HG03060 (cell line): Measurements from ENCODE around the gene SLC25A48.
"Not testable (repeated sequence)": the region's sequence is repeated elsewhere in the genome, so short reads cannot be mapped to it uniquely, and the experiment has no call there.

ENCODE experiments used
- ATAC-seq: cut with Tn5 transposase; IDR thresholded peaks from one replicate; pipeline ENCODE4 v1.9.1; 2021; ENCODE audit warnings: low read depth, moderate number of reproducible peaks; ENCODE audit not compliant: unreplicated experiment

The SLC25A48 gene

DNA sequence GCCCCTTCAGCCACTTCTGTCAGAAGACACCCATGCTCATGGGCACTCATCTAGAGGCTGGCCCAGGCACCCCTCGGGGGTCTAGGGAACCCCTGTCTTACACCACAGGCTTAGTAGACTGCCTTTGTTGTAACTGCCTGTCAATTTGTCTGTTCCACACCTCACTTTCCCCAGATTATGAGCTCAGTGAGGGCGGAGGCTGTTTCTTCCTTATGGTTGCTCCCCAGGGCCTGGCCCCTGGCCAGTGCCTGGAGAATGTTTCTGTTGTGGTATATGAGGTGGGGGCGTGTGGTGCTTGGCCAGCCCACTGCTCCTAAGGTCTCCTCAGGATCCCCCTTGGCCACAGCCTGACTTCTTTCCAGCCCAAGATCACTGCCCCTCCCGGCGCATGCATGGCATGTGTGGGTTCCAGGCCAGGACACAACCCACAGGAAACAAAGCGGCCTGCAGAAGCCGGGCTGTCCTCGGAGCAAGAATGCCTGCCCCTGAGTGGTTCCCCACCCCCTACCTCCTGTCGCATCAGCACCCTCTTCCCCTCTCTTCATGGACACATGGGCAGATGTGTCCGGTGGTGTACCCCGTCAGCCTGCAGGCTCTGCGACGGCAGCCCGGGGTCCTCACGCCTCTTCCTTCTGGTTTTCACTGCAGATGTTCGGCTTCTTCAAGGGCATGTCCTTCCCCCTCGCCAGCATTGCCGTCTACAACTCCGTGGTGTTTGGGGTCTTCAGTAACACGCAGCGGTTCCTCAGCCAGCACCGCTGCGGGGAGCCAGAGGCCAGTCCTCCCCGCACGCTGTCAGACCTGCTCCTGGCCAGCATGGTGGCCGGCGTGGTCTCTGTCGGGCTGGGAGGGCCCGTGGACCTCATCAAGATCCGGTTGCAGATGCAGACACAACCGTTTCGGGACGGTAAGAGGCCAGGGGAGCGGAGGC is 17.7 kb downstream of the SLC25A48 start:
- no peak for ATAC-seq

GRCh38 chr5:135857630-135858311 is 23.3 kb downstream of the SLC25A48 start:
- ATAC-seq, result no peak

DNA sequence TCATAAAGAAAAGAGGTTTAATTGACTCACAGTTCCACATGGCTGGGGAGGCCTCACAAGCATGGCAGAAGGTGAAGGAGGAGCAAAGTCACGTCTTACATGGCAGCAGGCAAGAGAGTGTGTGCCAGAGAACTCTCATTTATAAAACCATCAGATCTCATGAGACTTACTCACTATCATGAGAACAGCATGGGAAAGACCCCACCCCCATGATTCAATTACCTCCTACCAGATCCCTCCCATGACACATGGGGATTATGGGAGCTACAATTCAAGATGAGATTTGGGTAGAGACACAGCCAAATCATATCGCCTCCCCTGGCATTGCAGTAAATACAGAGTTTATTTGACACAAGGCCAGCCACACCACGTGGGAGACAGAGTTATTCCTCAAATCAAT is 24.7 kb downstream of the SLC25A48 start:
- ATAC-seq, result not testable (repeated sequence)

DNA sequence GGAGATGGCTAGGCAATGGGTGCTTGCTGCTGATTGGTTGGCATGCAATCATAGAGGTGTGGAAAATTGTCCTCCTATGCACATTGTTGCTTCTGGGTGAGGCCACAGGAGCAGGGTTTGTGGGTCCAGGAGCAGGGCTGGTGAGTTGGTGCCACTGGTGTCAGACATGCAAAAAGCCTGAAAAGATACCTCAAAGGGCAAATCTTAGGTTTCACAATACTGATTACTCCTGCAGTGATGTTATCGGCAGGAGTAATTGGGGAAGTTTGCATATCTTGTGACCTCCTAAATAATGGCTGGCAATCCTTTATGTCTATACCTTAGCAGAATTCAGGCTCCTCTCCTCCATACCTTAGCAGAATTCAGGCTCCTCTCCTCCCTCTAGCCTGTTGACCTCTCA is 25.2 kb downstream of the SLC25A48 start:
- ATAC-seq, result no peak

DNA sequence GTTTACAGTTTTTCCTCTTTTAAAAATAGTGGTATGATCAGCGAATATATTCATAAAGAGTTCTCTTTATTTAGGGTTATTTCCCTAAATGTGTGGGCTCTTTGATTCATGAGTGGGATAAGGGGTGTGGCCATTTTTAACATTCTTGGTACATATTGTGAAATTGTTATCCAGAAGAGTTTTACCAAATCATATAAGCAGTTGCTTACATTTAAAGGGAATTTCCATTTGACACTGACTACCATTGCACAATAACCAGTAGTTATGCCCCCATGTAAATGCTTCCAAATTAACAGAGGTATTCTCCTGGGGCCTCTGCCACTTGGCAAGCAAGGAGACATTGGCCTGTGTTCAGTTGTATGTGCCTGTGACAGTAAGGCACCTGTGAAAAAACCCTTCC is 27.2 kb downstream of the SLC25A48 start:
- no peak for ATAC-seq

DNA sequence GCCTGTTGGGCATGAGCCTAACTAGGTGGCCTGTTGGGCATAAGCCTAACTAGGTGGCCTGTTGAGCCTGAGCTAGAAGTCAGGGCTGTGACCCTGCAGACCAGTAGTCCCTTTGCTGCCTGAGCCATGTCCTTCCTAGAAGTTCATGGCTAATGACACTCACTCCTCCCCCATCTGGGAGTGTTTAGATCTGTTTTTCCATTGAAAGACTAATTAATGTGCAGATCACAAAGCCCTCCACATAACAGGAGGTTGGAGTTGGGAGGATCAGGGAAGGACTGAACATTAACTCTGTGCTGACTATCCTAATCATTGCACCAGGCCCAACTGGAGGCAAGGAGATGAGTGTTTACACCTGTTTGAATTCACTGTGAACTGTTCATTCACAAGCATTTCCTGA is 27.6 kb downstream of the SLC25A48 start:
- no peak for ATAC-seq

- ATAC-seq, result no peak
Measured at GRCh38 chr5:135862744-135863143, 28.3 kb downstream of the SLC25A48 start.

- ATAC-seq, result no peak
Measured at GRCh38 chr5:135864503-135865435, 30.3 kb downstream of the SLC25A48 start.

GRCh38 chr5:135866016-135866415 is 31.6 kb downstream of the SLC25A48 start:
- no peak for ATAC-seq

- ATAC-seq, result no peak
Measured at GRCh38 chr5:135867599-135867998, 33.1 kb downstream of the SLC25A48 start.

- no peak for ATAC-seq
Measured at GRCh38 chr5:135868681-135869080, 34.2 kb downstream of the SLC25A48 start.

GRCh38 chr5:135869276-135869675 is 34.8 kb downstream of the SLC25A48 start:
- ATAC-seq, result no peak

DNA sequence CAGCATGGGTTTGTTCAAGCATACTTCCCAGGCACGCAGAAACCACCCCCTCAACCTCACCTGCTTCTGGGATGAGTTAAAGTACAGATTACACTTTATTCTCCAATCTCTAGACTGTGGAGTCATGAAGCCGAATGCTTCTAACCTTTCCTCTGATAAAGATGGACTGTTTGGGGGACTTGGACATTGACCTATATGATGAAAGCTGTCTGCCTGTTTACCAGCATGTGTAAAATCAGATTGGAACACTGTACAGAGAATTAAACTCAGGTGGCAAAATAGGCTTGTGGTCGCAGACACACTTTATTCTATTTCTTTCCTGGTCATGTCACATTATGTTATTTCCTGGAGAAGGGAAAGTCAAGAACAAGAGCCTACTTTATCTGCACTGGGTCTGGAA is 35.5 kb downstream of the SLC25A48 start:
- no peak for ATAC-seq

- no peak for ATAC-seq
Measured at GRCh38 chr5:135871268-135871915, 36.9 kb downstream of the SLC25A48 start.

DNA sequence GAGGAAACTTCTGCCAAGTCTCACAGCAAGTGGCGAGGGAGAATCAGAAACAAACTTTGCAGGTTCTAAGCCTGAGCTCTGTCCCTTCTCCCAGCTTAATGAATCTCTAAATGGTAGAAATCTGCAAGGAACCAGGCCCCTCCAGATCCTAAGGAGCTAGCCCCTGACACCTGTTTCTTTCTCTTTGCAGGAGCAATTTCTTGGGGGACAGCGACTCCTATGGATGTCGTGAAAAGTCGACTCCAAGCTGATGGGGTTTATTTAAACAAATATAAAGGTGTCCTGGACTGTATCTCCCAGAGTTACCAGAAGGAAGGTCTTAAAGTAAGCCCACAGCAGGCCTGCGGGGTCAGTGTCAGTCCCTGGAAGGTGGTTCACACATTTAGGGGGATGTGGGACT is 39.4 kb downstream of the SLC25A48 start:
- ATAC-seq, result no peak

DNA sequence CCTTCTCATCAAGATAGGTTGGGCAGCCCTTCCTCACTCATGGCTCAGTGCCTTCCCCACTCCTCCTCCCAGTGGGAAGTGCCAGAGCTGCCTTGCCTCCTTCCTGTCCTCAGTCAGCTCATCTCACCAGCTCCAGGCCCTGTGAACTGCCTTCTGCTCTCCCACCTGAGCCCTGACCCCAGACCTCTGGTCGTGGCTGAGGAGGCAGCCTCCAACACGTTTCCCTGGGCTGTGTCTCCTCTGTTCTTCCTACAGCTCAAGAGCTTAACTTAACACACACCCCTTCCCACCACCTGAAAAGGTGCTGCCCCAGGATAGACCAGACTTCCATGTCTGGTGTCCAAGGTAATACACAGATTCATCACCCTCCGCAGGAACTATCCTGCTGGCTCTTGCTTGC is 40.0 kb downstream of the SLC25A48 start:
- ATAC-seq, result no peak

- no peak for ATAC-seq
Measured at GRCh38 chr5:135875567-135875966, 41.1 kb downstream of the SLC25A48 start.

DNA sequence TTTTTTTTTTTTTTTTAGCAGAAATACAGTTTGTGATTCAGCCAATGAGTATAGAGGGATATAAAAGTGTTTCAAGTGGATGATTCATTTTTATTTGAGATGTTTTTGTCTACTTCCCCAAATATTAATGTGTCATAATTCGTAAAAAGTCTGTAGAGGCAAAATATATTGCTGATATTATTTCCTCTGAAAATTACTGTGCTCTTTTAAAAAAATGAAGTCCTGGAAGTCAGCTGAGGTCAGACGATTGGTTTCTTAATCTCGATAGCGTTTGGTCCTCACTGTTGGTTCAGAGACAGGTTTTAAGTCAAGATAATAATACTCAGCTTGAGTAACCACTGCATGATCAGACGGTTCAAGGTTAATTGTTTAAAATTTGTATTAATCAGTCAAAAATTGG is 41.7 kb downstream of the SLC25A48 start:
- no peak for ATAC-seq

- no peak for ATAC-seq
Measured at GRCh38 chr5:135877570-135878155, 43.2 kb downstream of the SLC25A48 start.

- ATAC-seq, result no peak
Measured at GRCh38 chr5:135878156-135878620, 43.7 kb downstream of the SLC25A48 start.
